SK-N-SH (cell line): Measurements from ENCODE around the gene RBM10.

ENCODE experiments used
- CTCF ChIP-seq: fragments of 200-600 bp; sonication (generic); IDR thresholded peaks from 2 replicates; pipeline ENCODE4 v1.6.1; 2017; ENCODE audit warnings: antibody characterized with exemption, mild to moderate bottlenecking, moderate library complexity
- EP300 ChIP-seq, 2 experiments: IDR thresholded peaks; 2 replicates each; pipeline versions ENCODE4 v1.4.0 to v1.6.1; 2012; ENCODE audit warnings: borderline replicate concordance in 1 of 2, low read depth in 1 of 2, low read length in 1 of 2
- EZH2phosphoT487 ChIP-seq: fragments of 200-600 bp; sonication (generic); IDR thresholded peaks from 2 replicates; pipeline ENCODE4 v1.6.1; 2017; ENCODE audit warnings: low read depth, mixed run types, mild to moderate bottlenecking, antibody characterized with exemption, moderate library complexity, borderline replicate concordance
- MAX ChIP-seq: IDR thresholded peaks from 2 replicates; pipeline ENCODE4 v1.4.0; 2012; ENCODE audit warnings: low read depth
- REST ChIP-seq: IDR thresholded peaks from 2 replicates; pipeline ENCODE4 v1.6.1; 2012; ENCODE audit warnings: mild to moderate bottlenecking, low read depth, low read length, moderate library complexity
- TAF1 ChIP-seq: IDR thresholded peaks from 2 replicates; pipeline ENCODE4 v1.6.1; 2012; ENCODE audit warnings: low read depth, mild to moderate bottlenecking, low read length, moderate library complexity, borderline replicate concordance
- TCF12 ChIP-seq: IDR thresholded peaks from 2 replicates; pipeline ENCODE4 v1.4.0; 2012

GRCh38 chrX:47174376-47174775 lies 29.4 kb downstream of the RBM10 start:
- no peak for TF ChIP-seq REST
- TF ChIP-seq EZH2phosphoT487, result no peak
- no peak for TF ChIP-seq CTCF
- no peak for TF ChIP-seq EP300 (IDR thresholded peaks at IDR 0.05; ENCODE audit: borderline replicate concordance in 1 of 2, low read depth in 1 of 2, low read length in 1 of 2)
- TF ChIP-seq TCF12, result no peak
- no peak for TF ChIP-seq MAX
- TF ChIP-seq TAF1, result no peak
